AG04450 (cell line): ENCODE data around the gene EVC. TPM values are rescaled to one million over a fixed set of nuclear protein-coding genes. Genes with fewer than 3 reads are reported as not detected.

Source experiments
- CTCF ChIA-PET: fragments of 300-600, 350-600 bp; formaldehyde crosslinking; extraction: SDS; loops from one replicate; lab custom pipeline; 2022; ENCODE audit warnings: antibody characterized with exemption, inconsistent platforms; lab: Charles Lee
- POLR2A ChIA-PET: fragments of 350-600 bp; formaldehyde crosslinking; extraction: SDS; loops from one replicate; lab custom pipeline; 2021; ENCODE audit warnings: antibody characterized with exemption, inconsistent platforms; lab: Yijun Ruan, JAX
- DNase-seq: peaks from one replicate; pipeline ENCODE4 v3.0.0-alpha.2; 2011; ENCODE audit warnings: low read depth, low spot score
- H3K27ac ChIP-seq: one replicate; pipeline ENCODE4 v1.5.1; 2012; ENCODE audit warnings: low read depth, low read length, control low read depth
- H3K27me3 ChIP-seq: one replicate; pipeline ENCODE4 v1.6.0; 2012; ENCODE audit warnings: low read length; ENCODE audit not compliant: control insufficient read depth, insufficient read depth
- H3K4me3 ChIP-seq: 2 replicates; pipeline ENCODE4 v1.5.1; 2011; ENCODE audit warnings: mild to moderate bottlenecking, low read depth, low read length, control low read depth
- H3K9me3 ChIP-seq: 2 replicates; pipeline ENCODE4 v1.5.1; 2012; ENCODE audit warnings: low read length; ENCODE audit not compliant: control insufficient read depth, insufficient read depth
- polyA plus RNA-seq: library from polyadenylated mRNA; depleted of rRNA; stranded (reverse); fragments of >200 nt; gene quantifications from 2 replicates; pipeline ENCODE4 v1.2.3, GENCODE V29; 2011
- TF ChIP-seq, protein P1 (sequence below): IDR thresholded peaks from 2 replicates; pipeline ENCODE4 v1.5.1; 2011; ENCODE audit warnings: low read depth, low read length, control low read depth, inconsistent platforms

The EVC gene
- polyA plus RNA-seq, 1 experiment = 11.5 TPM

DNA sequence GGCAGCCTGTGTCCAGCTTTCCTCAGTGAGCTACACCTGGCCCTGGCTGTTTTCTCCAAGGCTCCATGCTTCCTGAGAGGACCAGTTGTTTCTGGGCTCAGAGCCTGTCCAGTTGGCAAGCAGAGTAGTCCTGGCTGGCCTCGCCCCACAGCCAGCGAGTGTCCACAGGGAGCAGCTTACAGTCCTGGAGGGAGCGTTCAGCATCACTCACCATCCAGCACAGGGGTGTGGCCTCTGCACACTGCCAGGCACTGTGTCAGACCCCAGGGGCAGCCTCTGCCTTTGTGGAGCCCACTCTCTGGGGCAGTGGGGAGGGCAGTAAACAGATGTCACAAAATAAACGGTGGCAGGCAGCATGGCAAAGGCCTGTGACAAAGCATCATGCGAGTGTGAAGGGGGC is 23.9 kb downstream of the EVC start:
- Histone ChIP-seq H3K4me3 (no peak overlapping the region), H3K27me3 (no peaks in the 10 kb centered on the region), H3K27ac (no peak overlapping the region), H3K9me3 (no peaks in the 10 kb centered on the region; the same call in 1 of the 2 replicates)
- TF ChIP-seq, protein P1, sequence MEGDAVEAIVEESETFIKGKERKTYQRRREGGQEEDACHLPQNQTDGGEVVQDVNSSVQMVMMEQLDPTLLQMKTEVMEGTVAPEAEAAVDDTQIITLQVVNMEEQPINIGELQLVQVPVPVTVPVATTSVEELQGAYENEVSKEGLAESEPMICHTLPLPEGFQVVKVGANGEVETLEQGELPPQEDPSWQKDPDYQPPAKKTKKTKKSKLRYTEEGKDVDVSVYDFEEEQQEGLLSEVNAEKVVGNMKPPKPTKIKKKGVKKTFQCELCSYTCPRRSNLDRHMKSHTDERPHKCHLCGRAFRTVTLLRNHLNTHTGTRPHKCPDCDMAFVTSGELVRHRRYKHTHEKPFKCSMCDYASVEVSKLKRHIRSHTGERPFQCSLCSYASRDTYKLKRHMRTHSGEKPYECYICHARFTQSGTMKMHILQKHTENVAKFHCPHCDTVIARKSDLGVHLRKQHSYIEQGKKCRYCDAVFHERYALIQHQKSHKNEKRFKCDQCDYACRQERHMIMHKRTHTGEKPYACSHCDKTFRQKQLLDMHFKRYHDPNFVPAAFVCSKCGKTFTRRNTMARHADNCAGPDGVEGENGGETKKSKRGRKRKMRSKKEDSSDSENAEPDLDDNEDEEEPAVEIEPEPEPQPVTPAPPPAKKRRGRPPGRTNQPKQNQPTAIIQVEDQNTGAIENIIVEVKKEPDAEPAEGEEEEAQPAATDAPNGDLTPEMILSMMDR = no peak
- no peak for DNase-seq
- ChIA-PET CTCF (no interaction called here), POLR2A (no interaction called here)

GRCh38 chr4:5735463-5735862 is 24.5 kb downstream of the EVC start:
- POLR2A ChIA-PET = interaction anchor here (0.8 kb wide), 1 partner anchor 15 kb away, joined by 3 read pairs; no protein-coding TSS in a partner anchor
- no peaks in the 10 kb centered on the region; the same call in 1 of the 2 replicates for H3K9me3 ChIP-seq
- TF ChIP-seq, protein P1 = no peak
- no peaks in the 10 kb centered on the region for H3K27me3 ChIP-seq
- H3K4me3 ChIP-seq = no peak overlapping the region
- peak overlapping the region; percentile 21 for H3K27ac ChIP-seq
- no peak for DNase-seq
- CTCF ChIA-PET = interaction anchor here (0.5 kb wide), 1 partner anchor 1066 kb away, joined by 3 read pairs; no protein-coding TSS in a partner anchor

DNA sequence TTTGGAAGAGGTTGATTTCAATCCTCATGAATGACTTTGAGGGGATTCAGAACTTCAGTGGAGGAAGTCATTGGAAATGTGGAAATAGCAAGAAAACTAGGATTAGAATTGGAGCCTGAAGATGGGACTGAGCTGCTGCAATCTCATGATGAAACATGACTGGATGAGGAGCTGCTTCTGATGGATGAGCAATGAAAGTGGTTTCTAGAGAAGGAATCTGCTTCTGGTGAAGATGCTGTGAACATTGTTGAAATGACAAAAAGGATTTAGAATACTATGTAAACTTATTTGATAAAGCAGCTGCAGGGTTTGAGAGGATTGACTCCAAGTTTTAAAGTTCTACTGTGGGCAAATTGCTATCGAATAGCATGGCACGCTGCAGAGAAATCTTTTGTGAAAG is 27.1 kb downstream of the EVC start:
- Histone ChIP-seq H3K9me3 (no peaks in the 10 kb centered on the region; the same call in 1 of the 2 replicates), H3K4me3 (no peak overlapping the region), H3K27me3 (no peaks in the 10 kb centered on the region), H3K27ac (no peak overlapping the region)
- no peak for DNase-seq
- TF ChIP-seq, protein P1 = no peak
- POLR2A ChIA-PET = interaction anchor here (1.9 kb wide), 1 partner anchor 10 kb away, joined by 5 read pairs; no protein-coding TSS in a partner anchor
- CTCF ChIA-PET = interaction anchor here (0.8 kb wide), 1 partner anchor 53 kb away, joined by 3 read pairs; no protein-coding TSS in a partner anchor

GRCh38 chr4:5742388-5742787 is 31.4 kb downstream of the EVC start:
- Histone ChIP-seq H3K27ac (peak overlapping the region; percentile 25), H3K4me3 (no peak overlapping the region), H3K27me3 (no peaks in the 10 kb centered on the region), H3K9me3 (no peaks in the 10 kb centered on the region; the same call in 1 of the 2 replicates)
- CTCF ChIA-PET = interaction anchor here (1.3 kb wide), 1 partner anchor 48 kb away, joined by 4 read pairs; no protein-coding TSS in a partner anchor
- POLR2A ChIA-PET = interaction anchor here (0.5 kb wide), 1 partner anchor 699 kb away, joined by 6 read pairs; no protein-coding TSS in a partner anchor
- no peak for DNase-seq
- TF ChIP-seq, protein P1 = no peak

DNA sequence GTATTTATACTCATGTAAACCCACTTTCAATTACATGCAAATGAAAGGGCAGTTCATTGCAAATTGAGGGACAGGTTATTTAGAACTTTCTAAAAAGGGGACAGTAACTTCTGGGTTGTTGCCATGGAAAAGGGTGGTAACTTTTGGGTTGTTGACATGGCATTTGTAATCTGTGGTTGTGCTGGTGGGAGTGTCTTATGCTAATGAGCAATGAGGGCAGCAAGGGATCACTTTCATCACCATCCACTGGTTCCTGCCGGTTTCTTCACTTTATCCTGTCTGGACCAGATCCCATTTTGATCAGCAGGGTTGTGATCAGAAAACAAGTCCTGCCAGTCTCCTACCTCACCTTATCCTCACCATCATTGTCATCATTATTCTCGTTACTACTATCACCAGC is 32.0 kb downstream of the EVC start:
- ChIA-PET POLR2A (interaction anchor here (1.0 kb wide), 1 partner anchor 84 kb away, joined by 15 read pairs; no protein-coding TSS in a partner anchor), CTCF (no interaction called here)
- H3K9me3 ChIP-seq = no peaks in the 10 kb centered on the region; the same call in 1 of the 2 replicates
- no peak overlapping the region for H3K27ac ChIP-seq
- no peak for DNase-seq
- TF ChIP-seq, protein P1 = no peak
- H3K27me3 ChIP-seq = no peaks in the 10 kb centered on the region
- no peak overlapping the region for H3K4me3 ChIP-seq
